Mesodermal cell (in vitro differentiated cells): ENCODE results near the gene MCM3.

ENCODE experiments used
- H3K27ac ChIP-seq: 2 replicates; pipeline ENCODE4 v1.7.0; 2013; ENCODE audit warnings: mild to moderate bottlenecking, low read depth, low read length, moderate library complexity; ENCODE audit not compliant: severe bottlenecking
- H3K36me3 ChIP-seq: 2 replicates; pipeline ENCODE4 v1.7.1; 2013; ENCODE audit warnings: mild to moderate bottlenecking, low read length, moderate library complexity; ENCODE audit not compliant: control insufficient read depth, insufficient read depth
- H3K4me1 ChIP-seq: one replicate; pipeline ENCODE4 v1.7.1; 2013; ENCODE audit warnings: mild to moderate bottlenecking, low read length; ENCODE audit not compliant: insufficient read depth, control insufficient read depth, poor library complexity, severe bottlenecking
- H3K4me3 ChIP-seq: 2 replicates; pipeline ENCODE4 v1.7.0; 2013; ENCODE audit warnings: low read length, control low read depth, mild to moderate bottlenecking; ENCODE audit not compliant: insufficient read depth, poor library complexity, severe bottlenecking; ENCODE audit errors: extremely low read depth
- H3K9me3 ChIP-seq: 2 replicates; pipeline ENCODE4 v1.7.1; 2013; ENCODE audit warnings: mild to moderate bottlenecking, low read length, moderate library complexity; ENCODE audit not compliant: control insufficient read depth
- WGBS, 2 experiments: methylation state at CpG; one replicate each; pipeline ENCODE4 v1.1.5; 2013; ENCODE audit warnings: missing lambda C conversion rate in 2 of 2; ENCODE audit not compliant: insufficient coverage in 2 of 2; 5-methylcytosine and 5-hydroxymethylcytosine counted together

The MCM3 gene

DNA sequence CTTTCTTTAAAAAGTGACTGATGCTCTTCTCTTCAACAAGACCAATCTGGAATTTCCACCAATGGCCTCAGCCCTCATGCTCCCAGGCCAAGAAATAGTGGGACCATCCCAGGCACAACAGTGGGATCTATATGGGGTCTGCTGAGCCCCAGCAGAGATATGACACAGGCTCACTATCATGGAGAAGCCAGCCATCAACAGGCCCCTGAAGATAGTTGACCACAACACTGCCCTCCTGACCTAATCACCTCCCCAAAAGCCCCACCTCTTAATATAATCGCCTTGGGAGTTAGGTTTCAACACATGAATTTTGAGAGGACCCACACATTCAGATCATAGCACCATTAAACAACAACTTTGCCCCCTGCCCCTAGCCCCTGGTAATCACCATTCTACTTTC is 16.8 kb upstream of the MCM3 start:
- Histone ChIP-seq H3K9me3 (peaks cover 2% of the 10 kb centered on the region), H3K4me3 (no peak overlapping the region), H3K36me3 (no peaks in the 10 kb centered on the region), H3K27ac (no peak overlapping the region), H3K4me1 (peaks cover 15% of the 10 kb centered on the region)
- WGBS, 2 experiments: 88 to 100% methylated on average over 1 of the region's 1 CpG

- Histone ChIP-seq H3K9me3 (peaks cover 5% of the 10 kb centered on the region), H3K36me3 (no peaks in the 10 kb centered on the region), H3K4me3 (no peak overlapping the region), H3K27ac (no peak overlapping the region), H3K4me1 (peaks cover 15% of the 10 kb centered on the region)
- WGBS, 2 experiments: 100% methylated on average over 1 to 2 of the region's 2 CpGs
Observed at GRCh38 chr6:52300489-52300931, 16.0 kb upstream of the MCM3 start.

GRCh38 chr6:52299653-52300052 is 15.1 kb upstream of the MCM3 start:
- Histone ChIP-seq H3K36me3 (no peaks in the 10 kb centered on the region), H3K9me3 (peaks cover 5% of the 10 kb centered on the region), H3K4me3 (no peak overlapping the region), H3K4me1 (peaks cover 9% of the 10 kb centered on the region), H3K27ac (no peak overlapping the region)
- WGBS, 2 experiments: 91 to 100% methylated on average over 3 of the region's 3 CpGs

- H3K4me1 ChIP-seq: no peaks in the 10 kb centered on the region
- 94 to 100% methylated on average over 2 to 3 of the region's 3 CpGs for WGBS, 2 experiments
Observed at GRCh38 chr6:52297433-52297832, 12.9 kb upstream of the MCM3 start.

GRCh38 chr6:52293067-52293466 is 8.5 kb upstream of the MCM3 start:
- Histone ChIP-seq H3K27ac (no peak overlapping the region), H3K9me3 (peaks cover 3% of the 10 kb centered on the region), H3K4me1 (no peaks in the 10 kb centered on the region)

More at GRCh38 chr6:52297433-52297832, 12.9 kb upstream of the MCM3 start:
- Histone ChIP-seq H3K4me3 (no peak overlapping the region), H3K9me3 (peaks cover 5% of the 10 kb centered on the region), H3K36me3 (no peaks in the 10 kb centered on the region), H3K27ac (no peak overlapping the region)

DNA sequence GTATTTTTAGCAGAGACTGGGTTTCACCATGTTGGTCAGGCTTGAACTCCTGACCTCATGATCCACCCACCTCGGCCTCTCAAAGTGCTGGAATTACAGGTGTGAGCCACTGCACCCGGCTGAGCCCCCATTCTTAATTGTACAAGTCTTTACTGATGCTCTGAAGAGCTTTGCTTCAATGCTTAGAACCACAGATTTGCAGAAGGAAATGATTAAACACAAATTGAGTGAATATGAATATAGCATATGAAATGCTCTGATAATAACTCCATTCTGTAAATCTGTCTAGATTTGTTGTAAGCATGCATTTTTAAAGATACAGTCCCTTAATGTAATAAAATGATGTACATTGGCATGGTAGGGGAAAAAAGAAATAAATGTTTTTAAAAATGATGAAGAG is 4.3 kb upstream of the MCM3 start:
- WGBS, 2 experiments: 100% methylated on average over 2 of the region's 2 CpGs; no CpG with 5 or more reads in 1 of the 2 experiments
- H3K4me3 ChIP-seq: no peak overlapping the region

More at GRCh38 chr6:52293067-52293466, 8.5 kb upstream of the MCM3 start:
- H3K4me3 ChIP-seq: no peak overlapping the region
- no peaks in the 10 kb centered on the region for H3K36me3 ChIP-seq

GRCh38 chr6:52288216-52288615 is 3.7 kb upstream of the MCM3 start:
- no peak overlapping the region for H3K27ac ChIP-seq
- no peaks in the 10 kb centered on the region for H3K36me3 ChIP-seq

More for the DNA sequence above, 4.3 kb upstream of the MCM3 start:
- Histone ChIP-seq H3K9me3 (no peaks in the 10 kb centered on the region), H3K4me1 (peaks cover 3% of the 10 kb centered on the region), H3K27ac (no peak overlapping the region), H3K36me3 (no peaks in the 10 kb centered on the region)

GRCh38 chr6:52286798-52287432 is 2.4 kb upstream of the MCM3 start:
- H3K27ac ChIP-seq: no peak overlapping the region
- H3K4me3 ChIP-seq: no peak overlapping the region
- H3K36me3 ChIP-seq: peaks cover 11% of the 10 kb centered on the region
- peaks cover 10% of the 10 kb centered on the region for H3K4me1 ChIP-seq
- no peaks in the 10 kb centered on the region for H3K9me3 ChIP-seq
- WGBS, 2 experiments: no CpG with 5 or more reads among the region's 2 CpGs

More at GRCh38 chr6:52288216-52288615, 3.7 kb upstream of the MCM3 start:
- Histone ChIP-seq H3K4me3 (no peak overlapping the region), H3K4me1 (peaks cover 6% of the 10 kb centered on the region), H3K9me3 (no peaks in the 10 kb centered on the region)
- WGBS, 2 experiments: 92 to 100% methylated on average over 5 to 7 of the region's 7 CpGs

GRCh38 chr6:52285177-52286068 is 881 bp upstream of the MCM3 start:
- H3K4me3 ChIP-seq: peak overlapping the region; percentile 76
- peaks cover 26% of the 10 kb centered on the region for H3K36me3 ChIP-seq
- no peaks in the 10 kb centered on the region for H3K9me3 ChIP-seq
- H3K27ac ChIP-seq: peak overlapping the region; percentile 16
- peaks cover 10% of the 10 kb centered on the region for H3K4me1 ChIP-seq
- WGBS, 2 experiments: 40 to 43% methylated on average over 1 of the region's 12 CpGs

DNA sequence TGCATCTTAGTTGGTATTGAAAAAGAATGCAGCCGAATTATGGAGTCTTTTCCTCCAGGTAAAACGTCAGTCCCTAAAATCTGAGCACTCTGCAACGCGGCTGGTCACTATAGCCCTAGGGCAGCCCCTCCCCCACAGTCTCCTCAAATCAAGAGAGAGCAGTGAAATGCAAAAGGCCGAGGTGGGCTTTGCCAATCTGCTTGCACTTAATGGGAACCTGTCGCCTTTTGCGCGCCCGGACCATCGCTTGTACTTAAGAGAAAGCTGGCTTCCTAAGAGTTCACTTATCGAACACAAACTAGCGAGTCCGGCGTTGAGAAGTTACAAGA is 447 bp downstream of the MCM3 start:
- Histone ChIP-seq H3K9me3 (no peaks in the 10 kb centered on the region), H3K27ac (peak overlapping the region; percentile 85), H3K4me1 (peaks cover 10% of the 10 kb centered on the region), H3K36me3 (peaks cover 39% of the 10 kb centered on the region), H3K4me3 (peak overlapping the region; percentile 76)
- WGBS, 2 experiments: 0% methylated on average over 12 to 14 of the region's 14 CpGs

DNA sequence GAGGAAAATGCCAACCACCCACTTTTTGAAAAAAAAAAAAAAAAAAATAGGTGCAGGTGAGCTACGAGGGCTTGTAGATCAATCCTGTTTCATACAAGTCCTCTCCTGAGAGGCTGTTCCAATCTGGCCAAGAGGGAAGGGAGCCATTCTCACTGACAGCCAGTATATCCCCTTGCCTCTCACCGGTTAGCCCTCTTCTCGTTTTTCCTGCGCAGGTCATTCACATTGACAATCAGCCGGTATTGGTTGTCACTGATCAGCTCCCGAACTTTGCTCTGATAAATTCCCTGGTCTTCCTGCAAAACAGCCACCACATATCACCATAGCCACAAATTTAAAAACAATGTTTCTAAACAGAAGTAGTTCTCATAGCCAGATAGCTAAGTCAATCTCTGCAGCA is 1.4 kb downstream of the MCM3 start:
- H3K27ac ChIP-seq: no peak overlapping the region
- peaks cover 10% of the 10 kb centered on the region for H3K4me1 ChIP-seq
- no peaks in the 10 kb centered on the region for H3K9me3 ChIP-seq
- H3K4me3 ChIP-seq: peak overlapping the region; percentile 76
- 63% methylated on average over 6 of the region's 6 CpGs for WGBS, 2 experiments
- H3K36me3 ChIP-seq: peaks cover 49% of the 10 kb centered on the region
